CD4-positive, alpha-beta T cell (primary cell): Measurements from ENCODE around the gene FILIP1. TPM values are rescaled to one million over a fixed set of nuclear protein-coding genes. Genes with fewer than 3 reads are reported as not detected.

ENCODE experiments used
- ATAC-seq: fragments of 200-7000 bp; cut with Tn5 transposase; one replicate; pipeline ENCODE4 v1.10.0; 2022; ENCODE audit warnings: mild to moderate bottlenecking; ENCODE audit not compliant: poor library complexity
- CTCF ChIA-PET: fragments of 350-600 bp; sonication (Branson Sonifier 250); formaldehyde crosslinking; loops from one replicate; lab custom pipeline; 2021; ENCODE audit warnings: antibody characterized with exemption, inconsistent platforms; lab: Charles Lee
- POLR2A ChIA-PET: fragments of 350-600 bp; sonication (Branson Sonifier 250); formaldehyde crosslinking; loops from one replicate; lab custom pipeline; 2021; ENCODE audit warnings: antibody characterized with exemption, inconsistent platforms; lab: Charles Lee
- DNase-seq, 14 experiments: peaks; one replicate each; pipeline ENCODE4 v3.0.0-alpha.2; 2013 to 2020; ENCODE audit warnings: mixed read lengths in 2 of 14
- H3K27ac ChIP-seq, 2 donors: one replicate each; pipeline versions ENCODE4 v1.5.1 to v1.7.0; 2013; ENCODE audit warnings: low read length in 2 of 2, low read depth in 1 of 2, mild to moderate bottlenecking in 1 of 2
- H3K27me3 ChIP-seq, 2 experiments: 1 replicate in 1 of 2; 2 replicates in 1 of 2; pipeline versions ENCODE4 v1.6.1 to v1.7.0; 2013; ENCODE audit warnings: low read length in 2 of 2, control low read depth in 1 of 2, mild to moderate bottlenecking in 1 of 2, moderate library complexity in 1 of 2; ENCODE audit not compliant: insufficient read depth in 2 of 2, control insufficient read depth in 1 of 2
- H3K36me3 ChIP-seq: one replicate; pipeline ENCODE4 v1.6.1; 2013; ENCODE audit warnings: low read length, control low read depth; ENCODE audit not compliant: insufficient read depth
- H3K4me1 ChIP-seq: one replicate; pipeline ENCODE4 v1.6.1; 2013; ENCODE audit warnings: low read length, control low read depth; ENCODE audit not compliant: insufficient read depth
- H3K4me3 ChIP-seq: one replicate; pipeline ENCODE4 v1.5.1; 2013; ENCODE audit warnings: mild to moderate bottlenecking, low read length, moderate library complexity
- H3K9me3 ChIP-seq, 2 experiments: 1 replicate in 1 of 2; 2 replicates in 1 of 2; pipeline versions ENCODE4 v1.6.1 to v1.7.0; 2013; ENCODE audit warnings: low read length in 2 of 2, mild to moderate bottlenecking in 2 of 2, control low read depth in 1 of 2, moderate library complexity in 1 of 2; ENCODE audit not compliant: control insufficient read depth in 1 of 2, insufficient read depth in 1 of 2
- H3K27ac Mint-ChIP-seq: one replicate; pipeline ENCODE4 v1.8.0; 2020; ENCODE audit warnings: mixed read lengths
- H3K27me3 Mint-ChIP-seq: one replicate; pipeline ENCODE4 v1.8.0; 2021; ENCODE audit warnings: mixed read lengths
- H3K36me3 Mint-ChIP-seq: one replicate; pipeline ENCODE4 v1.8.0; 2021; ENCODE audit warnings: low read depth, mixed read lengths
- H3K4me1 Mint-ChIP-seq: one replicate; pipeline ENCODE4 v1.8.0; 2021; ENCODE audit warnings: low read depth, mixed read lengths
- H3K4me3 Mint-ChIP-seq: one replicate; pipeline ENCODE4 v1.8.0; 2020; ENCODE audit warnings: mild to moderate bottlenecking, mixed read lengths
- H3K9me3 Mint-ChIP-seq: one replicate; pipeline ENCODE4 v1.8.0; 2020; ENCODE audit warnings: mixed read lengths
- intact Hi-C, 2 experiments: fragments of 100-400 bp; cut with DNase I in 1 of 2; cut with micrococcal nuclease in 1 of 2; formaldehyde crosslinking; loops; one replicate each; pipeline versions ENCODE4 v1.15.1 to v1.9.0; 2023 to 2025; cut with DNase I, micrococcal nuclease
- total RNA-seq, 174 experiments: library from RNA in 2 of 174; stranded (reverse) in 2 of 174; gene quantifications; one replicate each; pipeline ENCODE4 v1.2.3 and lab custom pipeline; 2021 to 2026
- TF ChIP-seq, protein P1 (sequence below): fragments of 200-600 bp; IDR thresholded peaks from one replicate; pipeline ENCODE4 v1.8.0; 2022; ENCODE audit warnings: antibody characterized with exemption, mild to moderate bottlenecking

The FILIP1 gene
- total RNA-seq, 2 experiments from 2014 or later, result 0.06 TPM; not detected in 1

DNA sequence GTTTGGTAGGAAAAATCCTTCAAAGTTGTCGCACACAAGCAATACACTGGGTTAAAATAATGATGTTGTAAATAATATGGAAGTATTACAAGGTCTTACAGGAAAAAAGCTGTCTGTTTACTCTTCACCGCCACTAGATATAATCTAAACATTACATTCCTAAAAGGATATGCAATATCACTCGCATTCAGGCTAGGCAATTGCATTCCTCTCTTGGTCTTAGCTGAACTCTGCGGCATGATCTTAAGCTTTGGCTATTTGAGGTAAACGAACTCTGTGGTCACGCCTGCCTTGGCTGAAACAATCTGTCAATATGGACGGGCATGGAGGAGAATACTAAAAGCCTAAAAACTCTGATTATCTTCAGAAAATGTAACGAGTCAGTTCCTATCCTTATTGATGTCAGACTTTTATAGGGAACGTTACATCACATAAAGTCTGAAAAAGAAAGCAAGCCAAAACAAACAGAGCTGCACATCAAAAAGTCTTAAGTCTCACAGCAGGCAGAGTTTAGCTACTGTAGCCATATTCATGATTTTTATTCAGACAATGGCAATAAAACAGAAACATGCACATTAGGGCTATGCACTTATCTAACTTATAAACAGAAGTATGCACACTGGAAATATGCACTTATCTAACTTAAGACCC, 30.8 kb upstream of the FILIP1 start:
- CTCF ChIA-PET, result interaction anchor here (1.4 kb wide), 1 partner anchor 227 kb away, joined by 3 read pairs; no protein-coding TSS in a partner anchor
- Mint-ChIP-seq H3K9me3 (no peaks in the 10 kb centered on the region), H3K27me3 (peaks cover 35% of the 10 kb centered on the region), H3K4me1 (no peaks in the 10 kb centered on the region), H3K27ac (no peak overlapping the region), H3K36me3 (no peaks in the 10 kb centered on the region), H3K4me3 (no peak overlapping the region)
- DNase-seq (no peak), ATAC-seq (no peak)
- intact Hi-C loops, result loop anchor here in 1 of 2 experiments (5.0 kb wide), 1 partner anchor 312 kb away; no protein-coding TSS in a partner anchor
- no peaks in the 10 kb centered on the region for H3K9me3 ChIP-seq
- no peaks in the 10 kb centered on the region for H3K4me1 ChIP-seq
- POLR2A ChIA-PET, result no interaction called here
- H3K36me3 ChIP-seq, result no peaks in the 10 kb centered on the region
- H3K27ac ChIP-seq, result no peak overlapping the region
- H3K4me3 ChIP-seq, result no peak overlapping the region
- TF ChIP-seq, protein P1, sequence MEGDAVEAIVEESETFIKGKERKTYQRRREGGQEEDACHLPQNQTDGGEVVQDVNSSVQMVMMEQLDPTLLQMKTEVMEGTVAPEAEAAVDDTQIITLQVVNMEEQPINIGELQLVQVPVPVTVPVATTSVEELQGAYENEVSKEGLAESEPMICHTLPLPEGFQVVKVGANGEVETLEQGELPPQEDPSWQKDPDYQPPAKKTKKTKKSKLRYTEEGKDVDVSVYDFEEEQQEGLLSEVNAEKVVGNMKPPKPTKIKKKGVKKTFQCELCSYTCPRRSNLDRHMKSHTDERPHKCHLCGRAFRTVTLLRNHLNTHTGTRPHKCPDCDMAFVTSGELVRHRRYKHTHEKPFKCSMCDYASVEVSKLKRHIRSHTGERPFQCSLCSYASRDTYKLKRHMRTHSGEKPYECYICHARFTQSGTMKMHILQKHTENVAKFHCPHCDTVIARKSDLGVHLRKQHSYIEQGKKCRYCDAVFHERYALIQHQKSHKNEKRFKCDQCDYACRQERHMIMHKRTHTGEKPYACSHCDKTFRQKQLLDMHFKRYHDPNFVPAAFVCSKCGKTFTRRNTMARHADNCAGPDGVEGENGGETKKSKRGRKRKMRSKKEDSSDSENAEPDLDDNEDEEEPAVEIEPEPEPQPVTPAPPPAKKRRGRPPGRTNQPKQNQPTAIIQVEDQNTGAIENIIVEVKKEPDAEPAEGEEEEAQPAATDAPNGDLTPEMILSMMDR, result no peak
- H3K27me3 ChIP-seq, result peaks cover 0 to 12% of the 10 kb centered on the region in 2 experiments

DNA sequence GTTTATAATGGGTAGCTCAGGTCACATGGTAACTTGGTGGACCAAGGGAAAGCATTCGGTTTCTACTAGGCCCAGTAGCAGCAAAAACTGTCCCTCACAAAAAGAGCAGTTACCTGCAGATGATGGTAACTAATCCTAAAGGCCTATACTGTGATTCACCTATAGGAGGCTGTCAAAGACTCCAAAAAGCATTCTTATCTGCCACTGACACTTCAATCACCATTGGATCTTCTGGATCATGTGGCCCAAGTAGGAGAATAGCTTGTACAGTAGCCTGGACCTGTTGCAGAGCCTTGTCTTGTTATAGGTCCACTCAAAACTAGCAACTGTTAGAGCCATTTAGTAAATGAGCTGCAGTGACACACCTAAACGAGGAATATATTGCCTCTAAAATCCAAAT, 23.2 kb upstream of the FILIP1 start:
- Histone ChIP-seq H3K27ac (no peak overlapping the region), H3K27me3 (no peaks in the 10 kb centered on the region), H3K4me1 (no peaks in the 10 kb centered on the region), H3K9me3 (no peaks in the 10 kb centered on the region), H3K4me3 (no peak overlapping the region), H3K36me3 (no peaks in the 10 kb centered on the region)
- ChIA-PET CTCF (no interaction called here), POLR2A (no interaction called here)
- DNase-seq (no peak), ATAC-seq (no peak)
- Mint-ChIP-seq H3K36me3 (no peaks in the 10 kb centered on the region), H3K27ac (no peak overlapping the region), H3K9me3 (no peaks in the 10 kb centered on the region), H3K4me3 (no peak overlapping the region), H3K27me3 (no peaks in the 10 kb centered on the region), H3K4me1 (no peaks in the 10 kb centered on the region)
- intact Hi-C loops, result no loop called here
- TF ChIP-seq, protein P1, result no peak

- intact Hi-C loops, result no loop called here
- no peaks in the 10 kb centered on the region for H3K9me3 Mint-ChIP-seq
- DNase-seq (no peak), ATAC-seq (no peak)
- H3K27me3 ChIP-seq, result no peaks in the 10 kb centered on the region
- H3K9me3 ChIP-seq, result no peaks in the 10 kb centered on the region
- no peak overlapping the region for H3K27ac ChIP-seq
- H3K27me3 Mint-ChIP-seq, result no peaks in the 10 kb centered on the region
- TF ChIP-seq, protein P1, result no peak
- ChIA-PET POLR2A (no interaction called here), CTCF (no interaction called here)
- no peaks in the 10 kb centered on the region for H3K4me1 Mint-ChIP-seq
- no peaks in the 10 kb centered on the region for H3K4me1 ChIP-seq
- H3K36me3 Mint-ChIP-seq, result no peaks in the 10 kb centered on the region
- no peak overlapping the region for H3K27ac Mint-ChIP-seq
- H3K36me3 ChIP-seq, result no peaks in the 10 kb centered on the region
- no peak overlapping the region for H3K4me3 Mint-ChIP-seq
- H3K4me3 ChIP-seq, result no peak overlapping the region
These were observed 19.0 kb upstream of the FILIP1 start for GRCh38 chr6:75512591-75512990.
